CD4-positive, alpha-beta T cell treated with Interleukin-1 beta for 1 hour (primary cell): Measurements from ENCODE around the gene C3.
A peak's percentile ranks its signal among the peaks of the same experiment; 100 is the strongest.

Source experiments
- DNase-seq, 2 donors: peaks; one replicate each; pipeline ENCODE4 v3.0.0-alpha.2; 2020 to 2022

C3 gene

GRCh38 chr19:6730153-6730804 lies 9.8 kb upstream of the C3 start:
- peak; percentile 21 to 48 for DNase-seq

GRCh38 chr19:6729573-6730152 lies 9.2 kb upstream of the C3 start:
- DNase-seq, result no peak

DNA sequence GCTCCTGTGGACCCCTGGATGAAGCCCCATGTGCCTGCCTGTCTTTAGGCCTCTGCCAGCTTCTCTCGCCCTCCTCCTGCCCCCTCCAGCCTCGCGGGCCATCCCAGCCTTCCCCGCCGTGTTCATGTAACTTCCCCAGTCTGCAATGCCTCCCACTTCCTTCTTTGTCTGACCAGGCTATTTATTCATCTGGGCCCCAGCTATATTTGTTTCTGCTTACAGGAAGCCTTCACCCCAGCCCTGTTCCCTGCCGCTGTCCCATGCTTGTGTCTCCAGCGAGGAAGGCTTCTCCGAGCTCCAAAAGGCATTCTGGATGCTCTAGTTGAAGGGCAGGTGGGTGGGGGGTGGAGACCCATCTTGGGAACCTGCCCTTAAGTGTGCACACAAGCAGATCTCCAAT lies 7.9 kb upstream of the C3 start:
- peak in 1 of 2 donors; percentile 44 for DNase-seq

- no peak for DNase-seq
Observed at GRCh38 chr19:6725513-6726231, 5.2 kb upstream of the C3 start.

DNA sequence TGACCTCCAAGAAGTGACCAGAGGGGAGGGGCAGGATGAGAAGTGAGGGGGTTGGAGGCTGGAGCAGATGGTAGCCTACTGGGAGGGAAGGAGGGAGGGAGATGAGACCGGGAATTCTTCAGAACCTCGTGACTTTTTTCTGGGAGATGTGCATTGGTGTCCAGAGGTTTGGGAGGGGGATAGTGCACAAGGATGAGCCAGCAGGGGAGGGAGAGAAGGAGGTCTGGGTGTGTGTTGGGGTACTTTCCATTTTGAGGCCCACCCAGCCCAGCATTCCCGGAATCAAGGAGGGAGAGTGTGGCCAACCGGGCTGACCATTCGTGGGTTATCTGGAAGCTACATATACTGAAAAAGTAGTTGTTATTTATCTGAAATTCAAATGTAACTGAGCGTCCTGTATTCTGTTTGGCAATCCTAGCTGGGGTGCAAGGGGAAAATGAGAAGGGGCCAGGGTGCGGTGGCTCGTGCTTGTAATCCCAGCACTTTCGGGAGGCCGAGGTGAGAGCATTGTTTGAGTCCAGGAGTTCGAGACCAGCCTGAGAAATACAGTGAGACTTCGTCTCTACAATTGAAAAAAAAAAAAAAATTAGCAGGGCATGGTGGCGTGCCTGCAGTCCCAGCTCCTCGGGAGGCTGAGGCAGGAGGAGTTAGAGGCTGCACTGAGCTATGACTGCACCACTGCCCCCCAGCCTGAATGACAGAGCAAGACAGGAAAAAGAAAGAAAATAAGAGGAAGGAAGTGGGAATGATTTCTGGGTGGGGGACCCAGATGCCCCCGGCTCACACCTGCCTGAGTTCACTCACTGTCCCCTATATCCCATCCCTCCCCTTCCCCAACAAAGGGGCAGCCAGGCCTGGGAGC lies 4.4 kb upstream of the C3 start:
- DNase-seq, result no peak

DNA sequence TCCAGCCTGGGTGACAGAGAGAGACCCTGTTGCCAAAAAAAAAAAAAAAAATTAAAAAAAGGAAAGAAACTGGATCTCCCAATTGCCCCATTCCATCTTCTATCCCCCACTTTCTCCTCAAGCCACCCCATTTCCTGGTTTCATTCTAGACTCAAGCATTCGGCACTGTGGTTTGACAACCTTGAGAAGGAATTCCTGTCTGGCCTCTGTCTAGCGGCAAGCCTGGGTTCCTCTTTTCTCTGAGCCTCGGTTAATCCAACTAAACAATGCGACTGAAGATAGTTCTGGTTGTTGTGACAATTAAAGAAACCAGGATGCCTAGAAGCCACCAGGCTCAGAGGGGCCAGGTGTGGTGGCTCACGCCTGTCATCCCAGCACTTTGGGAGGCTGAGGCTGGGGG lies 3.3 kb upstream of the C3 start:
- DNase-seq, result no peak

DNA sequence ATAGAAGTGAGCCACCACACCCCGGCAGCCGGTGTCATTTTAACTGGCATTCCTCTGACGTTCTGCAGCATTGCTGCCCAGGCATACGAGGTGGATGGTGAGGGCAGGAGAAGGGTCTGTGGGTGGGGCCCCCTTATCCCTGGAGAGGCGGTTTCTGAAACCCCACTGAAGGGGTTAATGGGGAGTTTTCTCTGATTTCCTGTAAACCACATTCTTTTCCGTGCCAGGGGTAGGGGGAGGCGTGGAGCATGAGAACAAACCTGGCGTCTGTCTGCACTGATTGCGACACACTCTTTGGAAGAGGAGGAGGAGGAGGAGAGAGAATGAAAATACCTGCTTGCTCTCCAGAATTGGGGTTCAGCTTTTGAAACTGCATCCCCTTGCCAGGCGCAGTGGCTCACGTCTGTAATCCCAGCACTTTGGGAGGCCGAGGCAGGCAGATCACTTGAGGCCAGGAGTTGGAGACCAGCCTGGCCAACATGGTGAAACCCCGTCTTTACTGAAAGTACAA lies 2.7 kb upstream of the C3 start:
- no peak for DNase-seq

DNA sequence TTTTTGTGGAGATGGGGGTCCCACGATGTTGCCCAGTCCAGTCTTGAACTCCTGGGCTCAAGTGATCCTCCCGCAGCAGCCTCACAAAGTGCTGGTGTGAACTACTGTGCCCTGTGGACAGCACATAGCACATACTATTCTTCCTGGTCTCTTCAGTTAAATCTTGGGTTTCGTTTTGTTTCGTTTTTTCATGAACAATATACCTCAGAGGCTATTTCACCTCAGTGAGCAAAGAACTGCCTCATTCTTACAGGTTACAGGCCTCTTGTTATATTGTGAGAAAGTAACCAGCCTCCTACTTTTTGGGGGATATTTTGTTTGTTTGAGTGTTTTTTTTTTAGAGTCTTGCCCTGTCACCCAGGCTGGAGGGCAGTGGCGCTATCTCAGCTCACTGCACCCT lies 1.3 kb upstream of the C3 start:
- no peak for DNase-seq

DNA sequence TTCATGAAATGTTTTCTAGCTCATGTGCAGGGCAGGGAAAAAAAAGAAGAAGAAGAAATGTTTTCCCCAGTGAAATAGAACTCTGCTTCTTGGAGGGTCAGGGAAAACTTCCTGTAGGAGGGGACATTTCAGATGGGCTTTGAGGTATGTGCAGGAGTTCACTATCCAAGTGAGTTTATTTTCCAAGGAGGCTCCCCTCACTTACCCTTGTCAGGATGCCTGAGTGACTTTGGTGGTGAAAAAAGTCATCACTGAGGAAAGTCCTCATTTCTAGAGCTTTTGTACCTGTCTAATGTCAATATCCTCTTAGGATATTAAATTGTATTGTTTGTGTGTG lies 656 bp upstream of the C3 start:
- no peak for DNase-seq

- DNase-seq, result no peak
Observed at GRCh38 chr19:6719992-6720368, 470 bp downstream of the C3 start.

GRCh38 chr19:6719540-6719861 lies 949 bp downstream of the C3 start:
- no peak for DNase-seq

GRCh38 chr19:6718741-6719539 lies 1.5 kb downstream of the C3 start:
- peak; percentile 6 to 25 for DNase-seq

DNA sequence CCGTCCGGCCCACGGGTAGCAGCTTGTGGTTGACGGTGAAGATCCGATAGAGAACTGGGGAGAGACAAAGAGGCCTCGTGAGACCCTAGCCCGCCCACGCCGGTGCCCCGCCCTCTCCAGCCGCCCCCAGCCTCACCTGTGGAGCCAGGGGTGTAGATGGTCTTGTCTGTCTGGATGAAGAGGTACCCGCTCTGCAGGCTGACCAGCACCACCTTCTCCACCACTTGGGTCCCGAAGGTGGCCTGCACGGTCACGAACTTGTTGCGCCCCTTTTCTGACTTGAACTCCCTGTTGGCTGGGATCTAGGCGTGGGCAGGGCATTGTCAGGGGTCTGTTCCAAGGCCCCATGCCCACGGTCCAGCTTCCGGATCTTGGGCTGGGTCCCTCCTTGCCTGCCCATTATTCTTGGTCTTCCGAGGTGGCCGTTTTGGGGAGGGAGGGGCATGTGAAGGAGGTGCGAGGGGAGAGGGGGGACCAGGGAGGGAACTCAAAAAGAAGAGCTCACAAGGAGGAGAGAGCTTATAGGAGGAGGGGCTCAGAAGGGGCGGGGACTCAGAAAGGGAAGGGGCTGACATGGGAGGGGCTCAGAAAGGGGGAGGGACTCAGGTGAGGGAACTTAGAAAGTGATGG lies 2.2 kb downstream of the C3 start:
- DNase-seq, result no peak

DNA sequence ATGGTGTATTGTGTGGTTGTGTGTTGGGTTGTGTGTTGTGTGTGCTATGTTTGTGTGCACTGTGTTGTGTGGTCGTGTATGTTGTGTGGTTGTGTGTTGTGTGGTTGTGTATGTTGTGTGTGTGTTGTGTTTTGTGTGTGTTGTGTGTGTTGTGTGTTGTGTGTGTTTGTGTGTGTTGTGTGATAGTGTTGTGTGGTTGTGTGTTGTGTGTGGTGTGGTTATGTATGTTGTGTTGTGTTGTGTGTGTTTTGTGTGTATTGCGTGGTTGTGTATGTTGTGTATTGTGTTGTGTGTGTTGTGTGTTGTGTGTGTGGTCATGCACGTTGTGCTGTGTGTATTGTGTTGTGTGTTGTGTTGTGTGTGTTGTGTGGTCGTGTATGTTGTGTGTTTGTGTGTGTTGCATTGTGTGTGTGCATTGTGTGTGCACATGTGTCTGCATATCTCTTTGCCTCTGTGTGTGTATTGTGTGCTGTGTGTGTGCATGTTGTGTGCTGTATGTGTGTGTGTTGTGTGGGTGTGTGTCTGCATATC lies 2.9 kb downstream of the C3 start:
- DNase-seq, result no peak

DNA sequence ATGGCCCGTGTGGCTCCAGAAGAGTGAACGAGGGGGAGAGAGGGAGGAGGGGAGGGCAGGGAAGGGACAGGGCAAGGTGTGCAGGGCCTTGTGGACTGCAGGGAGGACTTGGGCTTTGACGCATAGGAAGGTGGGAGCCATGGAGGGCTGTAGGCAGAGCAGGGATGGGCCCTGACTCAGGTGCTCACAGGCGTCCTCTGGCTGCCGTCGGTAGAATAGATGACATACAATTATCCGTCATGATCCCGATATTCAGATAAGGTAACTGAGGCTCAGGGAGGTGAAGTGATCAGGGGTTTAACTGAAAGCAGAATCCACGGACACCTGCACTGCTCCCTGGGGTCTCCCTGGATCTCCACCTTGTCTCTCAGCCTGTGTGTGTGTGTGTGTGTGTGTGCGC lies 3.4 kb downstream of the C3 start:
- no peak for DNase-seq

GRCh38 chr19:6716610-6716970 lies 3.9 kb downstream of the C3 start:
- DNase-seq, result no peak

- DNase-seq, result no peak
Observed at GRCh38 chr19:6714749-6715555, 5.5 kb downstream of the C3 start.

- DNase-seq, result no peak
Observed at GRCh38 chr19:6713773-6714692, 6.4 kb downstream of the C3 start.

DNA sequence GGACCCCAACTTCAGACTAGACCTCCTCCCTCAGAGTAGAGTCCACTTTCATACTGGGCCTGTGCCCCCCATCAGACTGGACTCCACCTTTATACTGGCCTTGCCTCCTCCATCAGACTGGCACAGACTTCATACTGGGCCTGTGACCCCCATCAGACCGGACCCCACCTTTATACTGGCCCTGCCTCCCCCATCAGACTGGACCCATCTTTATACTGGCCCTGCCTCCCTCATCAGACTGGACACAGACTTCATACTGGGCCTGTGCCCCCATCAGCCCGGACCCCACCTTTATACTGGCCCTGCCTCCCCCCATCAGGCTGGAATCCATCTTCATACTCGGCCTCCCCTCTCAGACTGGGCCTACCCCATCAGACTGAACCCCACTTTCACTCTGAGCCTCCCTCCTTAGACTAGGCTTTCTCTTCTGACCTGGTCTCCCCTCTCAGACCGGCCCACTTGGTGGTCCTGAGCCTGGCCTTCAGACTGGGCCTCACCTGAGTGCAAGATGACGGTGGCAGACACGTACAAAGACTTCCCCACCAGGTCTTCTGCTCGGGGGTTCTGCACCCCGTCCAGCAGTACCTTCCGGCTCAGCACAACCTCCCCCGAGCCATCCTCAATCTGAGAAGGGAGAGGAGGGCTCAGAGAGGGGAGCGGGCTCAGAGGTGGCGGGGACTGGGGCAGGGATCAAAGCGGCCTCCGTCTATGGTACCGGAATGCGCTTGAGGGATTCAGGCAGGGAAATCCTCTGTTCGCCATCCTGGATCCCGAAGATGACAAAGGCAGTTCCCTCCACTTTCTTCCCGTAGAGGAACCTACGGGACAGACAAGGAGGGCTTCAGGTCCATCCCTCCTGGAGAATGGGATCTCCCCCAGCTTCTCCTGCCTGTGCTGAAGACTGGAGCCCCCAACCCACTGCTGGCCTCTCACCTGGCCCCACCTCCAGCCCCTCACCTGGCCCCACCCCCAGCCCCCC lies 7.5 kb downstream of the C3 start:
- no peak for DNase-seq
